ENCODE results near the gene PADI3.

PADI3 gene

DNA sequence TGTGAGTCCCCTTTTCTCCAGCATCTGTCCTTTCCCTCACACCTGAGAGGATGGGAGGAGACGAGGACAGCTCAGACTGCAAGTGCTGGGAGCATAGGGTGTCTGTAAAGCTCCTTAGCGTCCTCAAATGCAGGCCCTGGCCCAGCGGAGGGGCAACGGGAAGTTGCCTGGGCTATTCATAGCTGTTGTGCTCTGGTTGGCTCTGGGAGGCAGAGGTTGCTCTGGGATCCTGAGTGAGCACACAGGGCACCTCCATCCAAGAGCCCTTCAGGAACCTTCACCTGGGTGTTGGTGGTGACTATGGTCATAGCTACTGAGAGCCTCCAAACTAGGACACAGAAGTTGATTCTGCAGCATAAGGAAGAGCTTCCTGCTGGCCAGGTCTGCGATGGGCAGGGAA, 41.4 kb upstream of the PADI3 start:
- Histone ChIP-seq H3K4me3 (ENCODE audit: low read length in 2 of 2) (no peak overlapping the region), H3K36me3 (ENCODE audit: control insufficient read depth in 2 of 2, insufficient read depth in 2 of 2, low read length in 2 of 2) (no peaks in the 10 kb centered on the region), H3K9ac (ENCODE audit: low read depth in 1 of 2, low read length in 2 of 2) (no peak overlapping the region), H3K4me1 (ENCODE audit: control insufficient read depth in 2 of 2, insufficient read depth in 2 of 2, low read length in 2 of 2) (peaks cover 0 to 4% of the 10 kb centered on the region in 2 donors), H3K27ac (ENCODE audit: low read depth in 2 of 2, low read length in 2 of 2) (no peak overlapping the region), H3K9me3 (ENCODE audit: control insufficient read depth in 2 of 2, low read length in 2 of 2) (no peaks in the 10 kb centered on the region), H3K27me3 (ENCODE audit: control insufficient read depth in 2 of 2, insufficient read depth in 2 of 2, low read length in 2 of 2) (peaks cover 0 to 7% of the 10 kb centered on the region in 2 donors)

DNA sequence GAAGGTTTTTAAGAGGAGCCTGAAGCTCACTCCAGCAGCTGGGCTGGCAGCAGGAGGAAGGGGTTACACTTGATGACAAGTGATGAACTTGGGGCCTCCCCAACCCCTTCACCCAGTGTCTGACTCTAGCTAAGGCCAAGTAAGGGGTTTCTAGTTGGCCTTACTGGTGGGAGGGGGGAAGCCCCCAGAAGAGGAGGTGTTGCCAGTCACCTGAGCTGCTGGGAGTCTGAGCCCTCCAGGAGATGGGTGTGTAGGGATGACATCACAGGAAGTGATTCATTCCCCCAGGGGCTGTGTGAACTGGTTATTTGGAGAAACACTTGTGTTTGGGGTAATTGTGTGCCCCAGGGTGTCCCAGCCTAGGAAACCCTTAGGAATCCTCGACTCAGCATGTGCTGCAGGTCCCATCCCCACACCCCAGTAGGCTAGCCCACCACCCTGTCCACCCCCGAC, 40.9 kb upstream of the PADI3 start:
- H3K36me3 ChIP-seq (ENCODE audit: control insufficient read depth in 2 of 2, insufficient read depth in 2 of 2, low read length in 2 of 2), result no peaks in the 10 kb centered on the region
- no peak overlapping the region for H3K4me3 ChIP-seq (ENCODE audit: low read length in 2 of 2)
- no peaks in the 10 kb centered on the region for H3K9me3 ChIP-seq (ENCODE audit: control insufficient read depth in 2 of 2, low read length in 2 of 2)
- peaks cover 0 to 6% of the 10 kb centered on the region in 2 donors for H3K27me3 ChIP-seq (ENCODE audit: control insufficient read depth in 2 of 2, insufficient read depth in 2 of 2, low read length in 2 of 2)
- no peak overlapping the region for H3K9ac ChIP-seq (ENCODE audit: low read depth in 1 of 2, low read length in 2 of 2)
- peaks cover 0 to 6% of the 10 kb centered on the region in 2 donors for H3K4me1 ChIP-seq (ENCODE audit: control insufficient read depth in 2 of 2, insufficient read depth in 2 of 2, low read length in 2 of 2)
- no peak overlapping the region for H3K27ac ChIP-seq (ENCODE audit: low read depth in 2 of 2, low read length in 2 of 2)

DNA sequence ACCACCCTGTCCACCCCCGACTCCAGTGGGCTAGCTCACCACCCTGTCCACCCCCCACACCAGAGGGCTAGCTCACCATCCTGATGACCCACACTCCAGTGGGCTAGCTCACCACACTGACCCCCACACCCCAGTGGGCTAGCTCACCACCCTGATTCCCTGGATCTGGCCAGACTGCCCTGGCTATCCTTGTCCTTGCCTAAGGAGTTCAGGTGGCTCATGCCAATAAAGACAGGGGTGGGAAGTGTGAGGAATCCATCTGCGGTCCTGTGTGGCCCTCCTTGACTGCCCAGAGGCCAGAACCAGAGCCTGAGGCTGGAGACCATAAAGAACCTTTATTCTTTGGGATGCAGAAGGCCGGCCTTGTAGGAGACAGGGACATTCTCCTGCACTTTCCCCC, 40.4 kb upstream of the PADI3 start:
- no peak overlapping the region for H3K9ac ChIP-seq (ENCODE audit: low read depth in 1 of 2, low read length in 2 of 2)
- no peaks in the 10 kb centered on the region for H3K9me3 ChIP-seq (ENCODE audit: control insufficient read depth in 2 of 2, low read length in 2 of 2)
- H3K27me3 ChIP-seq (ENCODE audit: control insufficient read depth in 2 of 2, insufficient read depth in 2 of 2, low read length in 2 of 2), result peaks cover 3 to 6% of the 10 kb centered on the region in 2 donors
- H3K4me3 ChIP-seq (ENCODE audit: low read length in 2 of 2), result no peak overlapping the region
- no peak overlapping the region for H3K27ac ChIP-seq (ENCODE audit: low read depth in 2 of 2, low read length in 2 of 2)
- H3K4me1 ChIP-seq (ENCODE audit: control insufficient read depth in 2 of 2, insufficient read depth in 2 of 2, low read length in 2 of 2), result peaks cover 0 to 6% of the 10 kb centered on the region in 2 donors
- H3K36me3 ChIP-seq (ENCODE audit: control insufficient read depth in 2 of 2, insufficient read depth in 2 of 2, low read length in 2 of 2), result no peaks in the 10 kb centered on the region

DNA sequence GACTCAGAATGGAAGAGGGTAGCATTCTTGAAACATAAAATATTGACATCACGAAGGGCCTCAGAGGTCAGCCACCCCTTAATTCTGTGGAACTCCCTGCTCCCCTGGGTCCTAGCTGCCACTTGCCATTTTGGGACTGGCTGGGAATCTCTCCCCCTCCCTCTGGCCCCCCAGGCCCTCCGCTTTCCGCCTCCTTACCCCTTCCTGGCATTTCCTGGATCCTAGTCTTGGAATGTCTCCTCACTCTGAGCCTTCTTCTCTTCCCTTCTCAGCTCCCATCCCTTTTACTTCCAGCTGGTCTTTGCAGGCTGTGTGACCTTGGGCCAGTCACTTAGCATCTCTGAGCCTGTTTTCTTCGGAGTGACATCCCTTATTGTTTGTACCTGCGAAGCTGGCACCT, 39.5 kb upstream of the PADI3 start:
- no peaks in the 10 kb centered on the region for H3K9me3 ChIP-seq (ENCODE audit: control insufficient read depth in 2 of 2, low read length in 2 of 2)
- no peak overlapping the region for H3K27ac ChIP-seq (ENCODE audit: low read depth in 2 of 2, low read length in 2 of 2)
- no peaks in the 10 kb centered on the region for H3K36me3 ChIP-seq (ENCODE audit: control insufficient read depth in 2 of 2, insufficient read depth in 2 of 2, low read length in 2 of 2)
- no peak overlapping the region for H3K4me3 ChIP-seq (ENCODE audit: low read length in 2 of 2)
- peaks cover 0 to 6% of the 10 kb centered on the region in 2 donors for H3K4me1 ChIP-seq (ENCODE audit: control insufficient read depth in 2 of 2, insufficient read depth in 2 of 2, low read length in 2 of 2)
- peaks cover 3 to 11% of the 10 kb centered on the region in 2 donors for H3K27me3 ChIP-seq (ENCODE audit: control insufficient read depth in 2 of 2, insufficient read depth in 2 of 2, low read length in 2 of 2)
- no peak overlapping the region for H3K9ac ChIP-seq (ENCODE audit: low read depth in 1 of 2, low read length in 2 of 2)

DNA sequence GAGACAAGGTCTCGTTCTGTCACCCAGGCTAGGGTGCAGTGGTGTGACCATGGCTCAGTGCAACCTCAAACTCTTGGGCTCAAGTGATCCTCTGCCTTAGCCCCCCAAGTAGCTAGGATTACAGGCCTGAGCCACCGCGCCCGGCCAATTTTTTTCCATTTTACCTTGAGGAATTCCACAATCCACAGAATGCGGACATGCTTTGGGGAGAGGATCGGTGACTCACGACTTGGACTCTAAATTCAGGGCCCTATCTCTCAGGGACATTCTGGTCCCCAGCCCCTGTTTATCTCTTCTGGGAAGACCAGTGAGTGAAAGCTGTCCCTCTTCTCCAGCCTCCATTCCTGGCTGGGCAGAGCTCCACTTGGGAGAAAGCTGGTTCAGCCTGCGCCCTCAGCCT, 38.7 kb upstream of the PADI3 start:
- Histone ChIP-seq H3K27me3 (ENCODE audit: control insufficient read depth in 2 of 2, insufficient read depth in 2 of 2, low read length in 2 of 2) (peaks cover 3 to 11% of the 10 kb centered on the region in 2 donors), H3K9me3 (ENCODE audit: control insufficient read depth in 2 of 2, low read length in 2 of 2) (no peaks in the 10 kb centered on the region), H3K9ac (ENCODE audit: low read depth in 1 of 2, low read length in 2 of 2) (no peak overlapping the region), H3K4me1 (ENCODE audit: control insufficient read depth in 2 of 2, insufficient read depth in 2 of 2, low read length in 2 of 2) (peaks cover 0 to 6% of the 10 kb centered on the region in 2 donors), H3K4me3 (ENCODE audit: low read length in 2 of 2) (no peak overlapping the region), H3K36me3 (ENCODE audit: control insufficient read depth in 2 of 2, insufficient read depth in 2 of 2, low read length in 2 of 2) (no peaks in the 10 kb centered on the region), H3K27ac (ENCODE audit: low read depth in 2 of 2, low read length in 2 of 2) (no peak overlapping the region)

DNA sequence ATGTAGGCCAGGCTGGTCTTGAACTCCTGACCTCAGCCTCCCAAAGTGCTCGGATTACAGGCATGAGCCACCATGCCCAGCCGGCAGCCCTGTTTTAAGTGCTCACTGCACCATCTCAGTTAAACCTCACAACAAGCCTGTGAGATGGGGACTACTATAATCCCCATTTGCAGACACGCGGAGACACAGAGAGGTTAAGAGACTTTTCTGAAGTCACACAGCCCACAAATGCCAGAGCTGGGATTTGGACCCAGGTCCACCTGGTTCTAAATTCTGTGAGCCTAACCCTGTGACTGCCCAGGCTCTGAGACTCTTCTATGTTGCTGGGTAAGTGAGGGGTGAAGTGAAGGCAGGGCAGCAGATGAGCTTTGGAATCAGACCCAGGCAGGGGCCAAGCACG, 37.5 kb upstream of the PADI3 start:
- H3K4me1 ChIP-seq (ENCODE audit: control insufficient read depth in 2 of 2, insufficient read depth in 2 of 2, low read length in 2 of 2), result peaks cover 0 to 6% of the 10 kb centered on the region in 2 donors
- no peaks in the 10 kb centered on the region for H3K36me3 ChIP-seq (ENCODE audit: control insufficient read depth in 2 of 2, insufficient read depth in 2 of 2, low read length in 2 of 2)
- H3K9ac ChIP-seq (ENCODE audit: low read depth in 1 of 2, low read length in 2 of 2), result no peak overlapping the region
- no peaks in the 10 kb centered on the region for H3K9me3 ChIP-seq (ENCODE audit: control insufficient read depth in 2 of 2, low read length in 2 of 2)
- H3K27me3 ChIP-seq (ENCODE audit: control insufficient read depth in 2 of 2, insufficient read depth in 2 of 2, low read length in 2 of 2), result peaks cover 3 to 11% of the 10 kb centered on the region in 2 donors
- no peak overlapping the region for H3K27ac ChIP-seq (ENCODE audit: low read depth in 2 of 2, low read length in 2 of 2)
- H3K4me3 ChIP-seq (ENCODE audit: low read length in 2 of 2), result no peak overlapping the region

DNA sequence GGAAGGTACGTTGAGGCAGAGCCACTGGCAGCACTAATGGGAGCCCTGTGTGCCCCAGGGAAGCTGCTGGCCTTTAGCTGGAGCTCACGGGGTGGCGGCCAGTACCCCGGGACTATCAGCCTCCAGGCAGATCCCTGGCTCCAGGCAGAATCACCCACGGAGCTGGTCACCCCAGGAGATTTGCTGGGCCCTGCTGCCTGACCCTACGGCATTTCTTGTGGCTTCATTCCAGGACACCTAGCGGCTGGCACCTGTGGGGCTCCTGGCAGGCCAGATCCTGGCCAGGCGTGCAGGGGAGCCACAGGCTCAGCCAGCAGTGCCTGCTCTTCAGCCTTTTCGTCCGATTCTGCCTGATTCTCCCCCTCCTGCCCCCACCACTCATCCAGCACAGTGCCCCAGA, 36.9 kb upstream of the PADI3 start:
- Histone ChIP-seq H3K4me3 (ENCODE audit: low read length in 2 of 2) (no peak overlapping the region), H3K27ac (ENCODE audit: low read depth in 2 of 2, low read length in 2 of 2) (no peak overlapping the region), H3K9ac (ENCODE audit: low read depth in 1 of 2, low read length in 2 of 2) (no peak overlapping the region), H3K9me3 (ENCODE audit: control insufficient read depth in 2 of 2, low read length in 2 of 2) (no peaks in the 10 kb centered on the region), H3K27me3 (ENCODE audit: control insufficient read depth in 2 of 2, insufficient read depth in 2 of 2, low read length in 2 of 2) (peaks cover 3 to 10% of the 10 kb centered on the region in 2 donors), H3K36me3 (ENCODE audit: control insufficient read depth in 2 of 2, insufficient read depth in 2 of 2, low read length in 2 of 2) (no peaks in the 10 kb centered on the region), H3K4me1 (ENCODE audit: control insufficient read depth in 2 of 2, insufficient read depth in 2 of 2, low read length in 2 of 2) (peaks cover 0 to 6% of the 10 kb centered on the region in 2 donors)

DNA sequence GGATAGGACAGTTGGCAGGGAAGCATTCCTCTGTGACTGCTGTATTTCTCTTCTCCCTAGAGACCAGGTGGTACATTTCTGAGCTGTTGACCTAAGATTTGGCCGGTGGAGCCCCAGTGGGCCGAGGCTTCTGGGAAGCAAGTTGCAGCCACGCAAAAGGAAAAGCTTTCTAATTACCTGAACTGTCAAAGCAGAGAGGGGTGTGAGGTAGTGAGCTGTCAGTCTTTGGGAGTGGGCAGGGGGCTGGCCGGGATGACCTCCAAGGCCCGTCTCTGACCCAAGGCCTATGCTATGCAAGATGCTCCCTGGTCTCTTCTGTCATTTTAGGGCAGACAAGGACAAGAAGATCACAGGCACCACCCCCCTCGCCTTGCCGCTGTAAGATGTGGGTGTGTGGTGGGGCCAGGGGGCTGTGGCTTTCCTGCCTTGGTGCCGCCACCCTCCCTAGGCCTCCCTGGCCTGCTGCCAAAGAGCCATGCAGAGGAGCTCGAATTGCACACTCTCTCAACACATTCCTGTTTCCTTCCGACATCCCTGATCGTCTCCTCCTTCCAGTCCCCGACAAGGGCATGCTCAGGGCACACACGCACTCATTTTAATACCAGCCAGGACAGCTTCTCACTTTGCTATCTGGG, 36.3 kb upstream of the PADI3 start:
- no peak overlapping the region for H3K9ac ChIP-seq (ENCODE audit: low read depth in 1 of 2, low read length in 2 of 2)
- H3K36me3 ChIP-seq (ENCODE audit: control insufficient read depth in 2 of 2, insufficient read depth in 2 of 2, low read length in 2 of 2), result no peaks in the 10 kb centered on the region
- no peaks in the 10 kb centered on the region for H3K9me3 ChIP-seq (ENCODE audit: control insufficient read depth in 2 of 2, low read length in 2 of 2)
- peaks cover 5 to 9% of the 10 kb centered on the region in 2 donors for H3K27me3 ChIP-seq (ENCODE audit: control insufficient read depth in 2 of 2, insufficient read depth in 2 of 2, low read length in 2 of 2)
- peaks cover 0 to 2% of the 10 kb centered on the region in 2 donors for H3K4me1 ChIP-seq (ENCODE audit: control insufficient read depth in 2 of 2, insufficient read depth in 2 of 2, low read length in 2 of 2)
- H3K4me3 ChIP-seq (ENCODE audit: low read length in 2 of 2), result no peak overlapping the region
- H3K27ac ChIP-seq (ENCODE audit: low read depth in 2 of 2, low read length in 2 of 2), result no peak overlapping the region

DNA sequence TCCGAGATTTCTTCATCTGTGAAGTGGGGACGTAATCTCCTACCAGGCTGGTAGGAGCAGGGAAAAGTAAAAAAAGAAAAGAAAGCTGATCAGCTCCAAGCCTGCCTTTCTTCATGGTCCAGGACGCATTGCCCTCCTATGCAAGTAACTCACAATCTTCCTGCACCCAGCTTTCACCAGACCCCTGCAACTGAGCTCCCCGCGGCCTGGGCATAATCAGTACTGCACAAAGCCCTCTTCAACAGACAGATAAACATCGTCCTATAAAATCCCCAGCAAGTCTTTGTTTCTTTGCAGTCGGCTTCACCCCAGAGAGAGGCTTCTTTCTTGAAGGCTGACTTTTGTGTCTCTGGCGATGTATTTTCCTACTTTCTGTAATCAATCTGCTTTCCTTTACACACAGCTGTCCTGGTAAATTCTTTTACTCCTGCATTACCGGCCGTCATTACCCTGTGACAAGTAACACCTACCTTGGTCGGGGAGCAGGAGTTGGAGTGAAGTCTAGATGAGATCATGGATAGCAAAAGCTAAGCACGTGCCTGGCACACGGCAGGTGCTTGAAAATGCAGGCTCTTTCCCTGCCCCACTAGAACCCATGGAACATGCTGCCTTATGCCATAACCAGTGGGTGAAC, 35.6 kb upstream of the PADI3 start:
- no peaks in the 10 kb centered on the region for H3K36me3 ChIP-seq (ENCODE audit: control insufficient read depth in 2 of 2, insufficient read depth in 2 of 2, low read length in 2 of 2)
- H3K27ac ChIP-seq (ENCODE audit: low read depth in 2 of 2, low read length in 2 of 2), result no peak overlapping the region
- peaks cover 0 to 2% of the 10 kb centered on the region in 2 donors for H3K4me1 ChIP-seq (ENCODE audit: control insufficient read depth in 2 of 2, insufficient read depth in 2 of 2, low read length in 2 of 2)
- H3K4me3 ChIP-seq (ENCODE audit: low read length in 2 of 2), result no peak overlapping the region
- H3K9ac ChIP-seq (ENCODE audit: low read depth in 1 of 2, low read length in 2 of 2), result no peak overlapping the region
- peaks cover 5 to 9% of the 10 kb centered on the region in 2 donors for H3K27me3 ChIP-seq (ENCODE audit: control insufficient read depth in 2 of 2, insufficient read depth in 2 of 2, low read length in 2 of 2)
- H3K9me3 ChIP-seq (ENCODE audit: control insufficient read depth in 2 of 2, low read length in 2 of 2), result no peaks in the 10 kb centered on the region

DNA sequence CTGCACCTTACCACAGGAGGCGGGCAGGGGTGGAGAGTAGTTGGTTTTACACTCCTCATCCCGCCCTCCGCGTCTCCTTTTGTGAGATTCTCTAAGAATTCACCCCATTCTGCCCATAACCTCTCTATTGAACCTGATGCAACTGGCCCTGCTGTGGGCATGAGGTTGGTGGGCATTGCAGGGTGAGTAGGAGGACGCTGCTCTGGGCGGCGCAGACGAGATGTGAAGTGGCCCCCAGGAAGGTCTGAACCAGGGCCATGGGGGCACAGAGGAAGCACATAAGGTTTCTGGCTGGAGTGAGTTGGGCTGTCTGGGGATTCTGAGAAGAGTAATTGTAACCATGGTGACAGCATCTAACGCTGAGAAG, 35.1 kb upstream of the PADI3 start:
- H3K27ac ChIP-seq (ENCODE audit: low read depth in 2 of 2, low read length in 2 of 2), result no peak overlapping the region
- H3K4me3 ChIP-seq (ENCODE audit: low read length in 2 of 2), result no peak overlapping the region
- peaks cover 0 to 2% of the 10 kb centered on the region in 2 donors for H3K4me1 ChIP-seq (ENCODE audit: control insufficient read depth in 2 of 2, insufficient read depth in 2 of 2, low read length in 2 of 2)
- no peaks in the 10 kb centered on the region for H3K9me3 ChIP-seq (ENCODE audit: control insufficient read depth in 2 of 2, low read length in 2 of 2)
- H3K36me3 ChIP-seq (ENCODE audit: control insufficient read depth in 2 of 2, insufficient read depth in 2 of 2, low read length in 2 of 2), result no peaks in the 10 kb centered on the region
- H3K9ac ChIP-seq (ENCODE audit: low read depth in 1 of 2, low read length in 2 of 2), result no peak overlapping the region
- peaks cover 5 to 9% of the 10 kb centered on the region in 2 donors for H3K27me3 ChIP-seq (ENCODE audit: control insufficient read depth in 2 of 2, insufficient read depth in 2 of 2, low read length in 2 of 2)

Measured in mucosa of rectum (tissue), 2 donors.